NT2/D1 (cell line): ENCODE data around the gene NAA16.

ENCODE experiments used
- SUZ12 ChIP-seq: IDR thresholded peaks from 2 replicates; pipeline ENCODE4 v1.6.1; 2011; ENCODE audit not compliant: insufficient read length, insufficient read depth; ENCODE audit errors: extremely low read depth
- YY1 ChIP-seq: IDR thresholded peaks from 2 replicates; pipeline ENCODE4 v1.6.1; 2011; ENCODE audit not compliant: insufficient read length, insufficient read depth
- ZNF274 ChIP-seq: IDR thresholded peaks from 2 replicates; pipeline ENCODE4 v1.6.1; 2011; ENCODE audit warnings: mild to moderate bottlenecking, low read depth, low read length

DNA sequence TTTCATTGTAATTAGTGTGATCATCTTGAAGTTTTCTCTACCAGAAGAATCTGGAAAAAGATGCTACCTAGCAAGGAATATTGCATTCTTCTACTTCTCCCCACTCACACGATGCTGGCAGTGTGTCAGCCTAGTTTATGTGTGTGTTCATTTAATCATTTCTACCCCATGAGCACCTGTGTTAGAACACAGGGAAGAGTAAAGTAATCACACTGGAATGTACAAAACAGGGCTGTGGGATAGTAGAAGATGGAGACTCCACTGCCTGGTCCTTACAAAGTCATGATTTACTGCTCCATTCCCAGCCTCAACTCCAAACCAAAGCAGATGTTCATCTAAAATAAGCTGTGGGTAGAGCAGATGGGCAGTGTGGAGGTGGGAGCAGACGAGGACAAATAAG is 98.5 kb downstream of the NAA16 start:
- no peak for TF ChIP-seq ZNF274
- TF ChIP-seq YY1: no peak
- no peak for TF ChIP-seq SUZ12
